Measurements from ENCODE around the gene DOCK1.

Gene DOCK1

DNA sequence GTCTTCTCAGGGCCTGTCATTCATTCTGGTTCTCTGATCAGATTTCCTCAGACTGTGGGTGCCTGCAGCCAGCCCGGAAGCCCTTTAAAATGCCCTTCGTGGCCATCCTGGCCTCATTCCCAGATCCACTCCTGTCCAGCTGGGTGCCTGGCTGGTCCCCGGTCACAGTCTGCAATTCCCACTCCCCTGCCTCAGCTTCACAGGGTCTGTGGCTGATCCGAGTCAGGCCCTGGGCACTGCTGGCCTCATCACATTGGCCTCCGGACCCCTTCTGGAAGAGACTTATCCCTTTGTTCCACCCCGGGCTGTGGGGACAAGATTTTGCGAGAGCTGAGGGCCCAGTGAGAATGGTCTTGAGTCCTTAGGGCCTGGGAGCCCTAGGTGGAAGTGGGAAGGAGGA, 12.1 kb downstream of the DOCK1 start:
- Histone ChIP-seq H3K4me3 (ENCODE audit: low read depth in 1 of 2, low read length in 2 of 2) (no peak overlapping the region), H3K27me3 (ENCODE audit: insufficient read depth, low read length, poor library complexity) (no peaks in the 10 kb centered on the region), H2AFZ (ENCODE audit: low read depth, low read length) (no peak overlapping the region), H3K36me3 (ENCODE audit: insufficient read depth, low read length) (no peaks in the 10 kb centered on the region), H4K20me1 (ENCODE audit: insufficient read depth, low read length) (no peaks in the 10 kb centered on the region), H3K9me3 (ENCODE audit: insufficient read depth, low read length, severe bottlenecking) (no peaks in the 10 kb centered on the region), H3K4me1 (ENCODE audit: insufficient read depth, low read length) (no peaks in the 10 kb centered on the region), H3K79me2 (ENCODE audit: insufficient read depth, low read length) (no peaks in the 10 kb centered on the region), H3K27ac (ENCODE audit: low read length) (no peak overlapping the region), H3K4me2 (ENCODE audit: insufficient read depth, low read length) (no peak overlapping the region), H3K9ac (ENCODE audit: low read depth, low read length) (no peak overlapping the region)
- TF ChIP-seq EZH2 (IDR thresholded peaks at IDR 0.05; ENCODE audit: borderline replicate concordance, low read depth, low read length, severe bottlenecking): no peak
- TF ChIP-seq, protein P1, sequence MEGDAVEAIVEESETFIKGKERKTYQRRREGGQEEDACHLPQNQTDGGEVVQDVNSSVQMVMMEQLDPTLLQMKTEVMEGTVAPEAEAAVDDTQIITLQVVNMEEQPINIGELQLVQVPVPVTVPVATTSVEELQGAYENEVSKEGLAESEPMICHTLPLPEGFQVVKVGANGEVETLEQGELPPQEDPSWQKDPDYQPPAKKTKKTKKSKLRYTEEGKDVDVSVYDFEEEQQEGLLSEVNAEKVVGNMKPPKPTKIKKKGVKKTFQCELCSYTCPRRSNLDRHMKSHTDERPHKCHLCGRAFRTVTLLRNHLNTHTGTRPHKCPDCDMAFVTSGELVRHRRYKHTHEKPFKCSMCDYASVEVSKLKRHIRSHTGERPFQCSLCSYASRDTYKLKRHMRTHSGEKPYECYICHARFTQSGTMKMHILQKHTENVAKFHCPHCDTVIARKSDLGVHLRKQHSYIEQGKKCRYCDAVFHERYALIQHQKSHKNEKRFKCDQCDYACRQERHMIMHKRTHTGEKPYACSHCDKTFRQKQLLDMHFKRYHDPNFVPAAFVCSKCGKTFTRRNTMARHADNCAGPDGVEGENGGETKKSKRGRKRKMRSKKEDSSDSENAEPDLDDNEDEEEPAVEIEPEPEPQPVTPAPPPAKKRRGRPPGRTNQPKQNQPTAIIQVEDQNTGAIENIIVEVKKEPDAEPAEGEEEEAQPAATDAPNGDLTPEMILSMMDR (IDR thresholded peaks at IDR 0.05; ENCODE audit: borderline replicate concordance, extremely low read depth, low read length, poor library complexity, severe bottlenecking): no peak
- DNase-seq (no peak), ATAC-seq (ENCODE audit: insufficient read depth, low read depth) (no peak)

DNA sequence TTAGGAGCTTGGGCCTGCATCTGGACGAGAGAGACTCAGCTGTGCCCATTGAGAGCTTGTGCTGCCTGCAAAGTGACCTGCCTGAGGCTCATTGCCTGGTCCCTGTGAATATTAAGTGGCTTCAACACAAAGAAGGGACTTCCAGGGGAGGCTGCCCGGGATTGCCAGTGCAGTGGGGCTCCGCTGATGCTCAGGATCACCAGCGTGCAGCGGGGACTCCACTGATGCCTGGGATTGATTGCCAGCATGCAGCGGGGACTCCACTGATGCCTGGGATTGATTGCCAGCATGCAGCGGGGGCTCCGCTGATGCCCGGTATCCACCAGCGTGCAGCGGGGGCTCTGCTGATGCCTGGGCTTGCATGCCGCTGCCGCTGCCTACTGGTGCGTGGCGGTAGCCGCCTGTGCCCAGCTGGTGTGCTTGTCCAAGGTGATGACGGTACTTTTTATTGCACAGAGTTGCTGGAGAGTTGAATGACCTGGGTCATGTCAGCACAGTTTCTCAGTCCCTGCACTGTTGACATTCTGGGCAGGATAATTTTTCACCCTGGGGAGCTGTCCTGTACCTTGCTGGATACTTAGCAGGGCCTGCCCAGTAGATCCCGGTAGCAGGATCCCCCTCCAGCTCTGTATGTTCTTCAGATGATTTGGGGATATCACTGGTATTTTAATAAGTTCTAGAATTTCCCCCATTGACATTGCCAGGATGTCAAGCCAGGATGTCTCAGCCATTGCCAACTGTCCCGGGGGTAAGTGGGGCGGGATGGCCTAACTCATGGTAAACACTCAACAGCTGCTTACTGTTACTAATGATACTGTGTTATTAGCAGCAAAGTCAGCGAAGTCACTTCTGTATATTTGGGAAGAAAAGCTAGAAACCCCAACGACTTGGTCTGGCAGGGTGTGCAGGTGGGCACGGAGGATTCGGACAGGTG, 13.0 kb downstream of the DOCK1 start:
- ATAC-seq (ENCODE audit: insufficient read depth, low read depth): no peak
- no peak for TF ChIP-seq EZH2 (IDR thresholded peaks at IDR 0.05; ENCODE audit: borderline replicate concordance, low read depth, low read length, severe bottlenecking)
- TF ChIP-seq, protein P1 (IDR thresholded peaks at IDR 0.05; ENCODE audit: borderline replicate concordance, extremely low read depth, low read length, poor library complexity, severe bottlenecking): no peak
- no peaks in the 10 kb centered on the region for H3K9me3 ChIP-seq (ENCODE audit: insufficient read depth, low read length, severe bottlenecking)
- H3K36me3 ChIP-seq (ENCODE audit: insufficient read depth, low read length): no peaks in the 10 kb centered on the region
- H3K4me3 ChIP-seq (ENCODE audit: low read depth in 1 of 2, low read length in 2 of 2): no peak overlapping the region
- no peaks in the 10 kb centered on the region for H3K4me1 ChIP-seq (ENCODE audit: insufficient read depth, low read length)
- no peak overlapping the region for H3K27ac ChIP-seq (ENCODE audit: low read length)
- no peak overlapping the region for H3K4me2 ChIP-seq (ENCODE audit: insufficient read depth, low read length)
- no peak for DNase-seq
- H2AFZ ChIP-seq (ENCODE audit: low read depth, low read length): no peak overlapping the region
- H4K20me1 ChIP-seq (ENCODE audit: insufficient read depth, low read length): no peaks in the 10 kb centered on the region
- no peaks in the 10 kb centered on the region for H3K79me2 ChIP-seq (ENCODE audit: insufficient read depth, low read length)
- H3K27me3 ChIP-seq (ENCODE audit: insufficient read depth, low read length, poor library complexity): no peaks in the 10 kb centered on the region
- no peak overlapping the region for H3K9ac ChIP-seq (ENCODE audit: low read depth, low read length)

DNA sequence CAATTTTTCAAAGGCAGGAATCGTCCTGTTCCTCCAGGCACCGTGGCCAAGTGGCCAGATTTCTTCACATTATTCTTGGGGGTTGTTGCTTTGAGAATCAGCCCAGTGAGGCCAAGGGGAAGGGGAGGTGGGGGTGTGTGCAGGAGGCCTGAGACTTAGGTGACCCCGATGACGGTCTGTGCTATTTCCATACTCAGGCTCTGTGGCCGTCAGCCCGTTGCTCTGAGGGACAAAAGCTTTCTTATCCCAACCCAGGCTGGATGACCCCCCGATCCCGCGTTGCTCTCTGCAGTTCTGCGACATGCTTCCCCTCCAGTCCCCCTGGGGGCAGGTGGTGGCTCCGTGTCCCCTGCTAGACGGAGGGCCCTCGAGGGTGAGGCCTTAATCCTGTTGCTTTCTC, 14.2 kb downstream of the DOCK1 start:
- no peaks in the 10 kb centered on the region for H3K36me3 ChIP-seq (ENCODE audit: insufficient read depth, low read length)
- no peak for TF ChIP-seq EZH2 (IDR thresholded peaks at IDR 0.05; ENCODE audit: borderline replicate concordance, low read depth, low read length, severe bottlenecking)
- TF ChIP-seq, protein P1 (IDR thresholded peaks at IDR 0.05; ENCODE audit: borderline replicate concordance, extremely low read depth, low read length, poor library complexity, severe bottlenecking): no peak
- ATAC-seq (ENCODE audit: insufficient read depth, low read depth) (no peak), DNase-seq (no peak)
- H2AFZ ChIP-seq (ENCODE audit: low read depth, low read length): no peak overlapping the region
- no peaks in the 10 kb centered on the region for H3K4me1 ChIP-seq (ENCODE audit: insufficient read depth, low read length)
- no peaks in the 10 kb centered on the region for H3K9me3 ChIP-seq (ENCODE audit: insufficient read depth, low read length, severe bottlenecking)
- H3K27ac ChIP-seq (ENCODE audit: low read length): no peak overlapping the region
- no peak overlapping the region for H3K4me3 ChIP-seq (ENCODE audit: low read depth in 1 of 2, low read length in 2 of 2)
- H3K79me2 ChIP-seq (ENCODE audit: insufficient read depth, low read length): no peaks in the 10 kb centered on the region
- no peak overlapping the region for H3K9ac ChIP-seq (ENCODE audit: low read depth, low read length)
- no peaks in the 10 kb centered on the region for H4K20me1 ChIP-seq (ENCODE audit: insufficient read depth, low read length)
- H3K4me2 ChIP-seq (ENCODE audit: insufficient read depth, low read length): no peak overlapping the region
- H3K27me3 ChIP-seq (ENCODE audit: insufficient read depth, low read length, poor library complexity): no peaks in the 10 kb centered on the region

Measured in DND-41 (cell line).